HAP-1 (cell line): ENCODE results near the gene CELSR1.
"Not testable (repeated sequence)": the region's sequence is repeated elsewhere in the genome, so short reads cannot be mapped to it uniquely, and the experiment has no call there.

Experiments
- DNase-seq, 2 experiments: peaks; one replicate each; pipeline ENCODE4 v3.0.0-alpha.2; 2016 to 2020; ENCODE audit warnings: low spot score in 2 of 2
- H3K27me3 ChIP-seq: fragments of 250-450 bp; sonication (Bioruptor Pico); 2 replicates; pipeline ENCODE4 v1.5.1; 2020; ENCODE audit warnings: low read depth, mild to moderate bottlenecking, moderate library complexity
- H3K36me3 ChIP-seq: fragments of 250-450 bp; sonication (Bioruptor Pico); replicated peaks from 2 replicates; pipeline ENCODE4 v1.5.1; 2020; ENCODE audit warnings: mild to moderate bottlenecking
- H3K4me1 ChIP-seq: fragments of 250-450 bp; sonication (Bioruptor Pico); 2 replicates; pipeline ENCODE4 v1.5.1; 2020; ENCODE audit warnings: mild to moderate bottlenecking
- H3K4me3 ChIP-seq: fragments of 250-450 bp; sonication (Bioruptor Pico); 2 replicates; pipeline ENCODE4 v1.5.1; 2020; ENCODE audit warnings: mild to moderate bottlenecking, moderate library complexity
- H3K9me3 ChIP-seq: fragments of 250-450 bp; sonication (Bioruptor Pico); 2 replicates; pipeline ENCODE4 v1.5.1; 2020; ENCODE audit warnings: mild to moderate bottlenecking, moderate library complexity
- in situ Hi-C: fragments of 300-500 bp; cut with MboI; formaldehyde crosslinking; loops from 3 replicates; pipeline ENCODE4 v1.14.3; 2020; ENCODE audit warnings: low sequenced_read_pairs, inconsistent platforms, mixed read lengths

CELSR1 gene

DNA sequence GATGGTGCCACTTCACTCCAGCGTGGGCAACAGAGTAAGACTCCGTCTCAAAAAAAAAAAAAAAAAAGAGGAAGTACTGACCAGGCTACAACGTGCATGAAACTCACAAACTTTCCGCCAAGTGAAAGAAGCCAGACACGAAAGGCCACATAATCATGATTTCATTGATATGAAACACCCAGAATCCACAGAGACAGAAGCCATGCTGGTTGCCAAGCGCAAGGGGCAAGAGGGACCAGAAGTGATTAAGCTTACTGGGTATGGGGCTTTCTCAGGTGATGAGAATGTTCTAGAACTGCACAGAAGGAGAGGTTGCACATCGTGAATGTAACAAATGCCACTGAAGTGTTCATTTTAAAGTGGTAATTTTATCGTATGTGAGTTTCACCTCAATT is 60.9 kb downstream of the CELSR1 start:
- Histone ChIP-seq H3K27me3 (no peaks in the 10 kb centered on the region), H3K4me1 (no peaks in the 10 kb centered on the region), H3K36me3 (no peaks in the 10 kb centered on the region), H3K9me3 (no peaks in the 10 kb centered on the region), H3K4me3 (no peak overlapping the region)
- in situ Hi-C loops: no loop called here
- no peak for DNase-seq

DNA sequence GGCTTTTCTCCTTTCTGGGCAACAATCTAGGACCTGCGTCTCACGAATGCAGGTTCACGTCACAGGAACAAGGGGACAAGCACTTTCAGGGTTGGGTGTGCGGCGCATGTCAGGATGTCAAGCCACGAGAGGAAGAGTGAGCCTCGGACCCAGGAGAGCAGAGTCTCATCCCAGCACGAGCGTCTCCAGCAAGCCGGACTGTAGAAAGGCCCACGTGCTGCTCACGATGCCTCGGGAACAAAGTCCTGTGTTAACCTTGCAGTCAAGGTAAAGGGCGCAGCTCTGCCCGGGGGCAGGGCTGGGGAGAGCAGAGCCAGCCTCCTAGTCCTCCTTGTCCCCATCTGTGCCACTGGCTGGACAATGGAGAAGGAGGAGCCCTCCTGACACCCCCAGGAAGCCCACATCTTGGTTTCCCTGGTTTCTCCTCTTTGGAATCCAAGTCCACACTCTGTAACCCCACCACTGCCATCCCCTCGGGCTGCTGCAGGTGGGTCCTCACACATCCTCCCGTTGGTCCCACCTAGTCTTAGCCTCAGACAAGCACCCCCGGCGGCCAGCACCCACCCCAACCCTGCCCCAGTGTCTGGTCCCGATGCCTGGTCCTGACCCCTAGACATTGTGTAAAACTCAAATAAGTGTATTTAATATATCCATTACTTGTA is 63.4 kb downstream of the CELSR1 start:
- no peaks in the 10 kb centered on the region for H3K4me1 ChIP-seq
- no peak for DNase-seq
- H3K27me3 ChIP-seq: no peaks in the 10 kb centered on the region
- no peaks in the 10 kb centered on the region for H3K9me3 ChIP-seq
- no peaks in the 10 kb centered on the region for H3K36me3 ChIP-seq
- in situ Hi-C loops: no loop called here
- H3K4me3 ChIP-seq: no peak overlapping the region

DNA sequence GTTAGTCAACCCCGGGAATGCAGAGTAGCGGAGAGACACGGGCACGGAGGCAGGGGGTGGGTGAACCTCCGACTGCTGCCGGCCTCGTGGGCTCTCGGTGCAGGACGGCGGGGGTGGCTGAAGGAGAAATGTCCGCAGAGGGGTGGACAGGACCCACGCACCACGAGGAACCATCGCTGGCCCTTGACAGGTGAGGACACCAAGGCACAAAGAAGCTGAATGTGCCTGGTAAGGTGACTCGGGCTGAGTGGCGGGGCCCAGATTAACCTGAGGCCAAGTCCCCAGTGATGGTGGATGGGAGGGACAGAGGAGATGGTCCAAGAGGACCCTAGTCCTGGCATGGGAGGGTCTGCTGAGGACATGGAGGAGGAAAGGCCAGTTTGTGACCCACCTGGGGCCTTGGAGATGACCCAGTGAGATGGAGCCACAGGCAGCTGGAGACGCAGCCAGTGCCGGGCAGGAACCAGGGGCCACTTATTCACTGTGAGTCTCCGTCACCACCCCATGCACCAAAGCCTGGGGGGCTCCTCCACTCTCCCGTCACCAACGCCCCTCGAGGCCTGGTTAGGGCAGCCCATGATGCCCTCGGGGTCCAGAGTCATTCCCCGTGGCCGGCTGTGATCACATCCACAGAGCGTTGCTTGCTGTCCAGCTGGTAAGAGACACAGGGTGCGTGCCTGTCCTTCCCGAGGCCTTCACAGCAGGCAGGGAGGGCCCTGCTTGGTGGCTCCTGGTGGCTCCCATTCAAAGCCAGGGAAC is 64.2 kb downstream of the CELSR1 start:
- H3K4me3 ChIP-seq: no peak overlapping the region
- no peaks in the 10 kb centered on the region for H3K27me3 ChIP-seq
- DNase-seq: no peak
- no peaks in the 10 kb centered on the region for H3K36me3 ChIP-seq
- in situ Hi-C loops: no loop called here
- H3K4me1 ChIP-seq: no peaks in the 10 kb centered on the region
- no peaks in the 10 kb centered on the region for H3K9me3 ChIP-seq

DNA sequence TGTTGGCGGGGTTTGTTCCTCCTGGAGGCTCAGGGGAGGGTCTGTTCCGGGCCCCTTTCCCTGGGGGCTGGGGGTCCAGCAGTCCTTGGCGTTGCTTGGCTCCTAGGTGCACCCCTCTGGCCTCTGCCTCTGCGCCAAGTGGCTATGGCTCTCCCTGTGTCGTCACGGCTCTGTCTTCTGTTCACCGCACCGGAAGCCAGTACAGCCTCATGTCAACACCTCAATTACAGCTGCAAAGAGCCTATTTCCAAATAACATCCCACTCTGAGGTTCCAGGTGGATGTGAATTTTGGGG is 64.8 kb downstream of the CELSR1 start:
- no peaks in the 10 kb centered on the region for H3K27me3 ChIP-seq
- in situ Hi-C loops: no loop called here

DNA sequence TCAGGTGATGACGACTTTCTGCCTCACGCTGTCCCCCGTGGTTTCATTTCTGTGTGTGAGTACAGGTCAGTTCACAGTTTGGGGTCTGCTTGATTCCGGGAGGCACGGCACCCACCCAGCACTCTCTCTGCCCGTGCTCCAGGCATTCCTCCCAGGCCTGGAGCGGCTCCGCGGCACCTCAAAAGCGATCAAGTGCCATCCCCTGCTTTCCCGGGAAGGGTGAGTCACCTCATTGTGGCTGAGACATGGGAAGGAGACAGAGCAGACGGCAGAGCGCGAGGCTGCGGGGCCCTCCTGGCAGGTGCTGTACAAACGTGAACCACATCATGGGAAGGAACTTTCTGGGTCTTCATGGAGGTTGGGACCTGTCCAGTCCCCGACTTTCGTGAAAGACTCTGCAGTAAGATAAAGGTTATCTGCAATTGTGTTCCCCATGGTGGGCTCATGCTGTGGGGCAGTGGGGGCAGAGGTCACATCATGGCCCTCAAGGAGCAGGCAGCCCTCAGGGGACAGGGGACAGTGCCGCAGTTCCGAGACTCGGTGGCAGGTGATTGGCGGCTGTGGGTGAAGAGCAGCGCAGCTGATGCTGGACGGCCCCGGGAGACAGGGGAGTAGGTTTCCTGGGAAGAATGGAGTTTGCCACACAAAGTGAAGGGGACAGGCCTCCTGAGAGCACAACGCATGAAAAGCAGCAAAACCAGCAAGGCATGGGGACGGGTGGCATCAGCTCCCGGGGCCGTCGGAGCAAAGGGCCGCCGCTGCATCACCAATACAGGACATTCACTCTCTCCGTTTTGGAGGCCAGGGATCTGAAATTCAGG is 65.3 kb downstream of the CELSR1 start:
- Histone ChIP-seq H3K4me1 (no peaks in the 10 kb centered on the region), H3K27me3 (no peaks in the 10 kb centered on the region), H3K4me3 (no peak overlapping the region), H3K36me3 (no peaks in the 10 kb centered on the region), H3K9me3 (no peaks in the 10 kb centered on the region)
- no peak for DNase-seq
- in situ Hi-C loops: no loop called here

More for the DNA sequence above, 64.8 kb downstream of the CELSR1 start:
- Histone ChIP-seq H3K4me1 (no peaks in the 10 kb centered on the region), H3K36me3 (no peaks in the 10 kb centered on the region), H3K4me3 (no peak overlapping the region), H3K9me3 (no peaks in the 10 kb centered on the region)
- DNase-seq: no peak

DNA sequence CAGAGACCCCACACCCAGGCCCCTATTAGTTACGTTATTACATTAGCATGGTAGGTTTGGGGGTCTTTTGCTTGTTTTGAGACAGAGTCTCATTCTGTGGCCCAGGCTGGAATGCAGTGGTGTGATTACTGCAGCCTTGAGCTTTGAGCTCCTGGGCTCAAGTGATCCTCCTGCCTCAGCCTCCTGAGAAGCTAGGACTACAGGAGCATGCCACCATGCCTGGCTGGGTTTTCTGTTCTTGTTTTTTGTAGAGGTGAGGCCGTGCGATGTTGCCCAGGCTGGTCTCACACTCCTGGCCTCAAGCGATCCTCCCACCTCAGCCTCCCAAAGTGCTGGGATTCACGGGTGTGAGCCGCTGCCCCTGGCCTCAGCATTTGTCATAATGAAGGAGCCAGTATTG is 66.1 kb downstream of the CELSR1 start:
- in situ Hi-C loops, H3K9me3 ChIP-seq, H3K27me3 ChIP-seq, H3K36me3 ChIP-seq, DNase-seq, H3K4me3 ChIP-seq, H3K4me1 ChIP-seq: not testable (repeated sequence)

DNA sequence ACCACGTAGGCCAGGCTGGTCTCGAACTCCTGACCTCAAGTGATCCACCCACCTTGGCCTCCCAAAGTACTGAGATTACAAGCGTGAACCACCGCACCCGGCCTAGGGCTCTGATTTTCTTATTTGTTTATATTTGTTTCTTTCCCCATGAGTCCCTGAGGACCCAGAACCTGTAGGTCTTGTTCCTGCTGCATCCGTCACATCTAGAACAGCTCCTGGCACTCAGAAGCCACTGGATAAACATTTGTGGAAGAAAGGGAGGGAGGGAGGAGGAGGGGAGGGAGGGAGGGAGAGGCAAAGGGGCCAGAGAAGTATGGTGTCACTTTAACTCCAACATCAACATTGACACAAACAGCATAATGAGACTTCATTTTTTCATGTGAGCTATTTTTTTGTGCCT is 67.7 kb downstream of the CELSR1 start:
- in situ Hi-C loops: no loop called here
- Histone ChIP-seq H3K9me3 (no peaks in the 10 kb centered on the region), H3K4me1 (no peaks in the 10 kb centered on the region), H3K36me3 (no peaks in the 10 kb centered on the region), H3K4me3 (no peak overlapping the region), H3K27me3 (no peaks in the 10 kb centered on the region)
- DNase-seq: no peak

DNA sequence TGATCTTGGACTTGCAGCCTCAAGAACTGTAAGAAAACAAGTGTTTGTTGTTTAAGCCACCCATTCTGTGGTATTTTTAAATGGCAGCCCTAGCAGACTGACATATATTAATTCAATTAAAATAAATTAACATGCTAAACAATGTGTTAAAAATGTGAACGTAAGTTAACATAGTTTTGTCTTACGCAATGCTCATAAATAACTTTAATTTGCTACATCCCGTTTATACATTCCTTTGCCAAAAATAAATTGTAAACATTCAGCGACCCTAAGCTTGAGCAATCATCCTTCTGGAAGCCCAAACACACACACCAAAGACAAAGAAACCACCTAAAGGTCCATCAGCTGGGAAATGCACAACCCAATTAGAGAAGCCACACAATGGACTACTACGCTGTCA is 70.4 kb downstream of the CELSR1 start:
- Histone ChIP-seq H3K9me3 (no peaks in the 10 kb centered on the region), H3K4me3 (no peak overlapping the region), H3K27me3 (no peaks in the 10 kb centered on the region), H3K4me1 (no peaks in the 10 kb centered on the region), H3K36me3 (0 out of 2 replicates have a peak, but pooled peaks cover 6% of the 10 kb centered on the region)
- no peak for DNase-seq
- in situ Hi-C loops: no loop called here

DNA sequence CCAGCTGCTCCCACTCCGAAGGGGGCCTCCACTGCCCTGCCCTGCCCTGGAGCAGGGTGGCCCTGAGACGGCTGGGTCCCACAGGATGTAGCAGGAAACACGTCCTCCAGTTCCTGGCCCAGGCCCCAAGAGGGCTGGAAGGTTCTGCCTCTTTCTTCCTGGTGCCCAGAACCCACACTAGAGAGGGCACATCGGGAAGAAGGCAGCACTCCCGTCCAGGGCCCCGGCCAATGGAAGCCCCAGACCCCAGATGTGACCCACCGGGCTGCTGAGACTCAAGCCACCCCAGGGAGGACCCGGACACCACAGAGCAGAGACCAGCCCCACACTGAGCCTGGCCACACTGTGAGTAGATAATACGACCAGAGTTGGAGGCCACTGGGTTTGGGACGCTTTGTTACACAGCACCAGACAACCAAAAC is 71.2 kb downstream of the CELSR1 start:
- Histone ChIP-seq H3K36me3 (0 out of 2 replicates have a peak, but pooled peaks cover 6% of the 10 kb centered on the region), H3K9me3 (no peaks in the 10 kb centered on the region), H3K27me3 (no peaks in the 10 kb centered on the region), H3K4me1 (no peaks in the 10 kb centered on the region), H3K4me3 (no peak overlapping the region)
- DNase-seq: no peak
- in situ Hi-C loops: no loop called here

DNA sequence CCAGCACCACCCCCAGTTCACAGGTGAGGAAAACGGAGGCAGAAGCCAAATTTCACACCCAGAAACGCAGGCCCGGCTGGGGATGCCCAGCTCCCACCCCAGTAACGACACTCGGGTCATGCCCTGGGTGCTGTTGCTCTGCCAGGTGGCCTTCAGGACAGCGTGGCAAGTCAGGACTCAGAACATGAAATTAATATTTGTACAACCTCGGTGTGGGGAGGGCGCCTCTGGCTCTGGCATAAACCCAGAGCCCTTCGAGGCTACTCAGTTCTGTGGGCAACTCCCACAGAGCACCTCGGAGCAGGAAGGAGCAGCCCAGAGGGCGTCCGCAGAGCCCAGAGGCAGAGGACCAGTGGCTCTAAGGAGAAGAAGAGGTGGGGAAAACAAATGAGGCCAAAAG is 71.6 kb downstream of the CELSR1 start:
- H3K27me3 ChIP-seq: no peaks in the 10 kb centered on the region
- in situ Hi-C loops: no loop called here
- DNase-seq: no peak
- H3K36me3 ChIP-seq: 0 out of 2 replicates have a peak, but pooled peaks cover 6% of the 10 kb centered on the region
- H3K4me1 ChIP-seq: no peaks in the 10 kb centered on the region
- H3K4me3 ChIP-seq: no peak overlapping the region
- no peaks in the 10 kb centered on the region for H3K9me3 ChIP-seq

DNA sequence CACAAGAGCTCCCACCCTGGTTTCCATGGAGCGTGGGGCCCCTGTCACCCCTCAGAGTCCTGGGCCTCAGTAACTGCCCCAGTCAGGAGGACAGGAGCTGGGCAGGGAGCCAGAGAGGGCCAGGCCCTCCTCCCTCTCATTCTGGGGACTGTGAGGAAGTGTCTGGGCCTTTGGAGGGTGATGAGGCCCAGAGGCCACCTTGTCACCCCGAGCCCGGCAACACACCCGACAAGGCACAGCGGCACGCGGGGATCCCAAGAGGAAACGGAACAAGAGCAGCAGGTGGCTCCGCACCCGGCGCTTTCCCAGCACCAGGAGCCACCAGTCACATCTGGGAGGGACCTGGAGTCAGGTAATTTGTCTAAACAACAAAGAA is 72.1 kb downstream of the CELSR1 start:
- 0 out of 2 replicates have a peak, but pooled peaks cover 6% of the 10 kb centered on the region for H3K36me3 ChIP-seq
- H3K4me1 ChIP-seq: no peaks in the 10 kb centered on the region
- in situ Hi-C loops: no loop called here
- no peak for DNase-seq
- no peak overlapping the region for H3K4me3 ChIP-seq
- no peaks in the 10 kb centered on the region for H3K9me3 ChIP-seq
- no peaks in the 10 kb centered on the region for H3K27me3 ChIP-seq

DNA sequence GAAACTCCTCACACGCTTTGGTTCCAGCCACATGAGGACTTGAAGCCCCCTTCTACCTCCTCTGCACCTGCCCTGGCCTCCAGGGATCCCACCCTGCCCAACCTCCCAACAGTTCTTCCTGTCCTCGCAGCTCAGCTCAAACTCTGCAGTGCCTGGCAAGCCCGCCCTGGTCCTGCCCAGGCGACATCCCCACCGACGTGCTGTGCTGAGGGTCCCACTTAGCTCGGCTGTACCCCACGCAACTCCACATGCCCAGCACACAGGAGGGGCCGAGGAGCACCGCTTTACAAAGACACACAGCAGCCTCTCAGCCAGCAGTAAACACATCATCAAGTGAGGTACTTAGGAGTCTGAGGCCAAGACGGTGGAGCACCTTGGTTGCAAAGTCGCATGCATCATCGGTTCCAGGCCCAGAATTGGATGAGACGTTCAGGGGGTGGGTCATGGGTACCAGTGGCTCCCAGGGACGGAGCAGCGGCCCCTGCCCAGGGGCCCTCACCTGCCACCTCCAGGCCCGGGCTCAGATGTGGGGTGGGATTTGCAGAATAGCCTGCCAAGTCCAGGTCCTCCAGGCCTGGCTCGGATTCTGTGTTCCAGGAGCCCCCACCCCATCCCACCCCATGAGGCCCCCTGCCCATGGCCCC is 72.6 kb downstream of the CELSR1 start:
- H3K27me3 ChIP-seq: no peaks in the 10 kb centered on the region
- H3K4me1 ChIP-seq: no peaks in the 10 kb centered on the region
- 0 out of 2 replicates have a peak, but pooled peaks cover 6% of the 10 kb centered on the region for H3K36me3 ChIP-seq
- in situ Hi-C loops: no loop called here
- H3K4me3 ChIP-seq: no peak overlapping the region
- no peak for DNase-seq
- no peaks in the 10 kb centered on the region for H3K9me3 ChIP-seq

DNA sequence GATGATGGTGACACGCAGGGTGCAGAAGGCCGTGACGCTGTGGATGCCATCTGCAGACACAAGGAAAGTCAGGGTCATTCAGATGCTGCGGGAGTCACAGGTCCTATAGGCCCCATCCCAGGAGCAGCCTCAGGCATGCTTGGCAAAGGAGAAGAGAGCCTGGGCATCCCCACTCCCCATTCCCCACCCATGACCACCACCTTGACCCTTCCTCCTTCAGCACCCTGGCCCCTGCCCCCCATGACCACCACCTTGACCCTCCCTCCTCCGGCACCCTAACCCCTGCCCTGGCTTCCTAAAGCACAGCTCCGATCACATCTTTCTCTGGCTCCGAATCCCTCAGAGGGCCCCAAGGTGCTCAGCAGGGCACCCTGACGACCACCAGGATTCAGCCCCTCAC is 73.1 kb downstream of the CELSR1 start:
- no peak overlapping the region for H3K4me3 ChIP-seq
- no peaks in the 10 kb centered on the region for H3K4me1 ChIP-seq
- 0 out of 2 replicates have a peak, but pooled peaks cover 6% of the 10 kb centered on the region for H3K36me3 ChIP-seq
- no peaks in the 10 kb centered on the region for H3K27me3 ChIP-seq
- H3K9me3 ChIP-seq: no peaks in the 10 kb centered on the region
- DNase-seq: no peak
- in situ Hi-C loops: no loop called here
